CD4-positive, alpha-beta T cell treated with Interleukin-2 at 100 ng/mL for 4 hours (primary cell): ENCODE measurements around the gene ECM1.

Experiments
- DNase-seq: peaks from one replicate; pipeline ENCODE4 v3.0.0-alpha.2; 2020; ENCODE audit warnings: low spot score

The ECM1 gene

GRCh38 chr1:150558761-150559655, 51.1 kb downstream of the ECM1 start:
- no peak for DNase-seq

DNA sequence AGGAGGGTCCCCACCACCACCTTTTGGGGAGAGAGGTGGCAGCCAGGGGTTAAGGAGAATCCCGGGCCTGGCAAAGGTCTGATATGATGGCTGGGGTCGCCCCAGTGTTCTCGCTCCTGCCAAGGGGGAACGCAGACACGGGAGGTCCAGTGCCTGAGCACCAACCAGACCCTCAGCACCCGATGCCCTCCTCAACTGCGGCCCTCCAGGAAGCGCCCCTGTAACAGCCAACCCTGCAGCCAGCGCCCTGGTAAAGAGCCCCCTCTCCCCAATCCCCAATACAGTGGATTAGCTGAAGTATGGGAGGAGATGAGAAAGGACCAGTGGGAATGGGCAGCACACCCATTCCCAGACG, 51.7 kb downstream of the ECM1 start:
- DNase-seq = no peak

DNA sequence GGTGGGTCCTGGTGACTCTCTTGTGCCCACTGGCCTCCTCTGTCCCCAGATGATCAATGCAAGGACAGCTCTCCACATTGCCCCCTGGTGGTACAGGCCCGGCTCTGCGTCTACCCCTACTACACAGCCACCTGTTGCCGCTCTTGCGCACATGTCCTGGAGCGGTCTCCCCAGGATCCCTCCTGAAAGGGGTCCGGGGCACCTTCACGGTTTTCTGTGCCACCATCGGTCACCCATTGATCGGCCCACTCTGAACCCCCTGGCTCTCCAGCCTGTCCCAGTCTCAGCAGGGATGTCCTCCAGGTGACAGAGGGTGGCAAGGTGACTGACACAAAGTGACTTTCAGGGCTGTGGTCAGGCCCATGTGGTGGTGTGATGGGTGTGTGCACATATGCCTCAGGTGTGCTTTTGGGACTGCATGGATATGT, 52.1 kb downstream of the ECM1 start:
- DNase-seq = peak; percentile 81

DNA sequence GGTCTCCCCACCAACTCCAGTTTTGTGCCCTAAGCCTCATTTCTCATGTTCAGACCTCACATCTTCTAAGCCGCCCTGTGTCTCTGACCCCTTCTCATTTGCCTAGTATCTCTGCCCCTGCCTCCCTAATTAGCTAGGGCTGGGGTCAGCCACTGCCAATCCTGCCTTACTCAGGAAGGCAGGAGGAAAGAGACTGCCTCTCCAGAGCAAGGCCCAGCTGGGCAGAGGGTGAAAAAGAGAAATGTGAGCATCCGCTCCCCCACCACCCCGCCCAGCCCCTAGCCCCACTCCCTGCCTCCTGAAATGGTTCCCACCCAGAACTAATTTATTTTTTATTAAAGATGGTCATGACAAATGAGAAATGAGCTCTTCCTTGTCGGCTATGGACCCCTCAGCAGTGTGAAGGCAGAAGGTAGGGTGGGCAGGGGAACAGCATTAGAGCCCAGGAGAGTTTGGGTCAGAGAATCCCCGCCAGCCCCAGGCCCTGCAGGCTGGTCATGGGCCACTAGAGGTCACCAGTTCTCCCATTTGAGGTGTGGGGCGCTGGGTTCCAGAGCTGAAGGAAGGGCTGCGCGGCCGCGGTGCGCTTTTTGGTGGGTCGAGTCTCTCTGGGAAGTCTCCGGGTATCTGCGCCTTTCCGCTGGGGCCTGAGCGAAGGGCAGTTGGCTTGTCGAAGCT, 52.8 kb downstream of the ECM1 start:
- DNase-seq = peak; percentile 87

GRCh38 chr1:150561254-150561973, 53.5 kb downstream of the ECM1 start:
- DNase-seq = peak; percentile 65

DNA sequence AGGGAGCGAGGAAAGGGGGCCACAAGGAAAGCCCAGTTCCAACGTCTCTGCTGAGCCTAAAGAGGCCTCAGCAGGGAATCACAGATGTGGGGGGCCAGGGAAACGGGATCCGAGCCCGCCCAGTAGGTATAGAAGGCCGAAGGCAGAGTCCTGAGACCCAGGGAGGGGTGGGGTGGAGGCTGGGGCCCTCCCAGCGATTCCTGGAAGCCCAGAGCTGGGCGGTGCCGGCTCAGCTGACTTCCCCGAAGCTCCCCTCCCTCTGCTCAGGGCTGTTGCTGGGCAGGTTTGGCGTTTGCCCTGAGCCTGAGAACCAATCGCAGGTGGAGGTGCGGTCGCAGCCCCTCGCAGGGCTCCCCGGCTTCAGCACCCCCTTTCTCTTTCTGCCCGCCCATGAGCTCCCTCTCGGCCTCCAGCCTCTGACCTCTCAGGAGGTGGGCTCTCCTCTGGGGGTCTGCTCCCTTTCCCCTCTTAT, 54.1 kb downstream of the ECM1 start:
- peak; percentile 92 for DNase-seq

GRCh38 chr1:150562446-150563339, 54.8 kb downstream of the ECM1 start:
- DNase-seq = peak; percentile 89
